Middle frontal gyrus (tissue), 1 donor: ENCODE data around the gene CHCT1.

ENCODE experiments used
- DNase-seq: peaks from one replicate; pipeline ENCODE4 v3.0.0-alpha.2; 2015; ENCODE audit warnings: low spot score; ENCODE audit errors: extremely low spot score

The CHCT1 gene

DNA sequence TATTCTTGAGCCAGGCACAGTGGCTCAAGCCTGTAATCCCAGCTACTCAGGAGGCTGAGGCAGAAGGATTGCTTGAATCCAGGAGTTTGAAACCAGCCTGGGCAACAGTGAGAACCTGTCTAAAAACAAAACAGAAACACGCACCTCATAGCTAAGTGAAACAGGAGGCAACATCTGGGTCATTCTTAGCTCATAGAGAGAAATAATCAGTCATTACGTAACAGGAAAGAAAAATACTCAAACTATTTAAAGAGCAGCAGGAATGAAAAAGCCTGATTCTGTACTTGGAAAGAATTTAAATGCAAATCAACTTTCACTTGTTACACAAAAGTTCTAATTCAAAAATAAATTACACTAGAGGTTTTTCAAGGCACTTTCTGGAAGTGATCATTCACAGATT, 17.2 kb downstream of the CHCT1 start:
- no peak for DNase-seq

DNA sequence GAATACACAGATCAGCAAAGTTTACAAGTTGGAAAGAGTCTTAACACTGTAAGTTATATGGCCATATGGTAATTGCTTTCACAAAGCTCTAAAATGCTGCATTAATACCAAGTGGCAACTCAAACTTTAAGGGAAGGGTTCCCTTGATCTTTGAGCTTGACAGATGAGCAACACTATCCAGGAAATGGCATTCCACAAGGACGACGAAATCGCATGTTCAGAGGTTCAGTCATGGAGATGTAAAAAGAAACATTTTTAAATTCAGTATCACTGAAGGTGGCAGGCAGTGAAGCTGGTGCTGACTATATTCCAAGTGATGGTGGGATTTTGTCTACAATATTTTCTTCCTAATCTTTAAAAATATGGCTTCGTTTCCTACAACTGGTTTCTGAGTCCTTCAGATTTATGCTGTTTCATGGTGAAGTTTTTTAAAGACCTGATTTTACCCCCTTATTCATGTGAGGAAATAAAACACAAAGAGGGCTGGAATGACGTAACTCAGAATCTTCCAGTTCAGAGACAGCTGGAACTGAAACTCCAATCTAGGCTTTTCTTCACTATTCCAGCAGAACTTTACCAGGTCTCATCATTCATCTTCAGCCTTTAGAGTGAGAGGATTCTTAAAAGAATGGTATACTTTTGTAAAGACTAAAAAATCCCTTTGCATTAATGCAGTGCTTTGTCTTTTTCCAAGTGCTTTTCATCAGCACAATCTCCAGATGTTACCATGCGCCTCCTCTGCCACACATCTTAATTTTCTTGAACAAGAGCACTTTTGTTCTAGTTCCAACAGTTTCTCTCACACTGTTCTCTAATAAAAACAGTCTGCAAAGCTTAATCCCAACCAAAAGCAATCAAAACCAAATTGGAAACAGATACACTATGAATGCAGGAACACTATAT, 20.2 kb downstream of the CHCT1 start:
- DNase-seq = no peak

DNA sequence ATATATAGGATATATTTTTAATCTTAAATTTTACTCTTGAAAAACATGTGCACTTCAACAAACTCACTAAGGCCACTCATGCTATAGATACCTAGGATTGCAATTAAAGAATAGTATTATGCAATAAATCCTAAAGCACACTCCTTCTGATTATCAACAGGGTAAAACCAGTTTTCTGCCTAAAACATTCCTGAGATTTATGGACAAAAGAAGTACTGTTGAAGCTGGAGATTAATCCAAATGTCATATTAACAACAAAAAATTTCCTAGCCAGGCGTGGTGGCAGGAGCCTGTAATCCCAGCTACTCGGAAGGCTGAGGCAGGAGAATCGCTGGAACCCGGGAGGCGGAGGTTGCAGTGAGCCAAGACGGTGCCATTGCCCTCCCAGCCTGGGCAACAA, 21.4 kb downstream of the CHCT1 start:
- no peak for DNase-seq

DNA sequence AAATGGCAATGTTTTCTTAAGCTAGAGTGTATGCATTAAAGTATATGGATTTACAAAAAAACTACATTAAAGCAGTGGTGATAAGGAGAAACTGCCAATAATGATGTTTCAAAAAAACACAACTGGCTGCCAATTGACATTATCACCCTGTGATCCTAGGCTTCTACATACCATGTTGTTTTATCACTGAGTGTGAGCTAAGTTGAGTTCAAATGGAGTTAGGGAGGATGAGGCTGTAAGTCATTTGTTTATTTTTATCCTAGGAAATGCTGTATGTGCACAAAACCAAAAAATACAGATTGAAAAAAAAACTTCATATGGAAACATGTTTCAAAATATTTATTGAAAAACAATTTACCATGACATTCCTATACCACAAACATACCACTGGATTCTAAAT, 22.9 kb downstream of the CHCT1 start:
- DNase-seq = no peak

DNA sequence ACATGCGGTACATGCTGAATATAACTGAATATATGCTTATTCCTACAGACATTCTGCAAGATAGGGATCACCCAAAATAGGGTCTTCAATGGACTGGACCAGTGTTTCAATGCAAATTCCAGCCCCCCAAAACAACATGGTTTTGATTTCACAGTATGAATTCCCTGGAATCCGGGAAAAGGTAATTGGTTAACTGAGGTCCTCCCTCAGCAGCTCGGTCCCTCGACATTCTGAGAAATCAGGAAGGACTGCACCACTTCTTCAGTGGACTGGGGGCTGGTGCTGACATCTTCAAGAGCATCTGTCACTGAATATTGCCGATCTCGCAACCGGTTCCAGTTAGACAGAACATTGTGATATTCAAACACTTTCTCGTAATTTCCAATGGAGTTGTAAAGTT, 25.1 kb downstream of the CHCT1 start:
- DNase-seq = no peak

DNA sequence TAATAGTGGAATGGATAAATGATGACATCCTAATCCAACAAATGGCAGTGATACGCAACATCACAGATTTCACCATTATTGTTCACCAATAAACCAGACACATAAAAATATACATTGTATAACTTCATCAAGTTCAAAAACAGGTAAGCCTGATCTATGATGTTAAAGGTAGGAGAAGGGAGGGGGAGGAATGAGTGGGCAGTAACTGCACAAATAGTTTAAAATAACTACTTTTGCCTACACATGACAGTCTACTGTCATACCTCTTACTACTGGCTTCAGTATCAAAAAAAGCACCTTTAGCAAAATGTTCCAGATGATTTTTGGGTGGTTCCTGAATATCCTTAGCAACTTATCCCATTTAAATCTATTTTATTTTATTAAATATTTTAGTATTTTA, 28.8 kb downstream of the CHCT1 start:
- DNase-seq = no peak

DNA sequence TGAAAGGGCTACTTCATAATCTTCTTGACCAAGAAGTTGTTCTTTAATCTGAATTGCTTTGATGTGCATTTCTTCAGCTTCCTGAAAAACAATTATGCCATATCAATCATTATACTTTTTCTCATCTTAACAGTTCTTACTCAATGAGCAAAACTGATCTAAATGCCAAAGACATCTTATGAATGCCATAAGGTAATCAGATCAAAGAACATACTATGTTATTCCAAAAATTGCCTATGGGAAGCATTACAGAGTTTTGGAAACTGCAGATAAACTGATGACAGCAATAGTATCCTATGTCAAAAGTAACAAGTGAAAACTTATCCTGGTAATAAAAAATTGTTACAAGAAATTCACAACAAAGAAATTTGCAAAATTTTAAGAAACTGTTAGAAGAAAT, 29.7 kb downstream of the CHCT1 start:
- no peak for DNase-seq

DNA sequence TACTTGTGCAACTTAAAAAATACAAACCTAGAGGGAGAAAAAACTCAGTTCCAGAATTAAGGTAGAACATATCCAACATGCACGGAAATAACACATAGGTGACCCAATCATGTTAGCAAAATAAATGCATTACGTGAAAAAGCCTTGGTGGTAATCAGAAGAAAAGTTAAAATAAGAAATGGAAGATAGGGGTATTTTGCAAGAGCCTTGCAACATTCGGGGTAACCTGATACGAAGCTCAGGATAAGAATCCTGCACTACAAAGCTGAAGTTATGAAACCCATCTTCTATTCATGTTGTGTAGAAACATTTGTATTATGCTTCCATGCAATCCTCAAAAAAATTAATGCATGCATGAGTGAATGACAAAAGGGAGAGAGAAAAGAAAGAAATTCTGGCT, 33.1 kb downstream of the CHCT1 start:
- no peak for DNase-seq

DNA sequence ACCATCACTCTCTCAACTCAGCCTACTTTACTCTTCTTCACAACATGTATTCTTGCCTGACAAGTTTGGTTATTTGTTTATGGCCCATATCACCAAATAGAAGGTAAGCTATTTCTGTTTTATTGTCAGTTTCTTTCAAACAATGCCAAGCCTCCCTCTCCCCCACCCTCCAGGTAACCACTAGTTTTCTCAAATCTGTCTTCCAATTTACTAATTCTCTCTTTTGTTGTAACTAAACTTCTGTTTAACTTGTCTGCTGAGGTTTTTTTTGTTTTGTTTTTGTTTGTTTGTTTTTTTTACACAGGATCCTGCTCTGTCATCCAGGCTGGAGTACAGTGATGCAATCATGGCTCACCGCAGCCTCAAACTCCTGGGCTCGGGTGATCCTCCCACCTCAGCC, 34.9 kb downstream of the CHCT1 start:
- DNase-seq = no peak

DNA sequence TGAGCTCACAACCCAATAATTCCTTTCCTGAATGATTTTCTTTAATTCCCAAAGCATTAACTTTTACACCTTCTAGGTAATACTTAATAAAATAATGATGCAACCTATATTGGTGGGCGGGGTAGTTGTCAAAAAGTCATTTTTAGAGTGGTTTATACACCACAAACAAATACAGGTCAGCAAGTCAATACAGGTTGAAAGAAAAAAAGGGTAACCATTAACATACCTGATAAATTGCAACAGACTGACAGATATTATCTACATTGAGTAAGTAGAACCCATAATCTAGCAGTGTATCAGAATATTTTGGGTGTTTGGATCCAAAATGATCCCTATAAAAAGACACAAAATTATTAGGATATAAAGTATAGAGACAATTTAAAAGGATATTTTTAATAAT, 39.3 kb downstream of the CHCT1 start:
- DNase-seq = no peak

DNA sequence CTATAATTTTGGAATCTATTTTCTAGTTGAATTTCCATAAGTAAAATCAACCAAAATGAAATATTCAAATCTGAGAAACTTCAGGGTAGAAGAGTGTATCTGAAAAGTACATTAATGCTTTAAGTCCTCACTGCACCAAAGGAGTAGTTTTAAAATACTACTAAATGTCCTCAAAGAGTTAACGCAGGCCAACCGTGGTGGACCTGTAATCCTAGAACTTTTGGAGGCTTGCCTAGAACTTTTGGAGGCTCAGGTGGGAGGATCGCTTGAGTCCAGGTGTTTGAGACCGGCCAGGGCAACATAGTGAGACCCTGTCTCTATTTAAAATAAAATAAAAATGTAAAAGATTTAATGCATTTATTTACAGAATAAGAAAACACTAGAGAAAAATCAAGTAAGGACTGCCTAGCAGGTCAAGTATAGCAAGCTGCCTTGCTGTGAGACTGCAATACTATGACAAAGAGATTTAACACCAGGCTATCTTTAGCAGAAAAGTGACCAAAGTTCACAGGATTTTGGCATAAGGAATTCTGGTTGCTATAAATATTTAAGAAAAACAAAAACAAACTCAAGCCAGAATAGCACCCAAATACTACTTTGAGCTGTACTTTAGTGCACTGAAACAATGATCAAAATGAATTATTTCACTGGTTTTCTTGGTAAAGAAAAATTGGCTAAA, 41.0 kb downstream of the CHCT1 start:
- DNase-seq = no peak

DNA sequence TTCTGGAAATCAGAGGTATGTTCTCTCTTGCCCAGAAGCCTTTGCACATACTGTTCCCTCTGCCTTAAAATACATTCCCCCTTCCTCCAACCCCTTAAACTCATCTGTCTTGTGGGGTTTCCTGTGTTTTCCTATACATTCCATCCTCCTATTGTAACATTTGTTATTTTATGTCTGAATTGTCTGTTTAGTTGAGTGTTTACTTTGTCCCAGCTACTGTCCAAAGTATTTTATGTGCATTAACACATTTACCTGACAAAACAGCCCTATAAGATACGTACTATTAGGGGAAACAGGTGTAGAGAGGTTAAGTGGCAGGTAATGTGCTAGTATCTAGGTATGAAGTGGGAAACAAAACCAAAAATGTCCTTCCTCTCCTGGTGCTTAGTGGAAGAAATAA, 42.1 kb downstream of the CHCT1 start:
- DNase-seq = no peak

DNA sequence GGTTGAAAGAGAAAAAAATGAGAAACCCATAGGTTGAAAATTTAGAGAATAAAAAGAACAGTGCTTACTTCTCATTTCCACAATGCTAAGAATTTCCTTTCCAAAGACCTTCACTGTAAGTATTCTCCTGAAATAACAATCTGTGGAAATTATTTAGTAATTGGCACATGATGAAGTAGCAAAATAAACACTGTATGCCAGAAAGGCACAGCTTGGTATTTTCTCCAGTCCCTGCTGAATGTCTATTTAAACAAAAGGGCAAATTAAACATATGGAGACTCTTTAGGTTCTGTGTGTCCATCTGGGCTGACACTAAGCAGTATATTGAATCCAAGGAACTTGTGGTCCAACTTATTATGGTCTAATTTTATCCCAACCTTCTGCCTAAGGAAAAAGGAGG, 46.1 kb downstream of the CHCT1 start:
- DNase-seq = no peak

DNA sequence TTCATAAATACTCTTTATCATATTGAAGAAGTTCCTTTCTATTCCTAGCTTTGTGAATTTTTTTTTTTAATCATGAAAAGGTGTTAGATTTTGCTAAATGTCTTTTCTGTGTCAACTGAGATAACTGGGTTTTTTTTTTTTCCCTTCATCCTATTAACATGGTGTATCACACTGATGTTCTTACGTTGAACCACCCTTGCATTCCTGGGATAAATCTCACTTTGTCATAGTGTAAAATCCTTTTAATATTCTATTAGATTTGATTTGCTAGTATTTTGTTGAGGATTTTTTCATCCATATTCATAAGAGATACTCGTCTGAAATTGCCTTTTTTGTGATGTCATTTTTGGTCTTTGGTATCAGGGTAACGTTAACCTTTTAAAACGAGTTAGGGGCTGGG, 49.2 kb downstream of the CHCT1 start:
- no peak for DNase-seq

DNA sequence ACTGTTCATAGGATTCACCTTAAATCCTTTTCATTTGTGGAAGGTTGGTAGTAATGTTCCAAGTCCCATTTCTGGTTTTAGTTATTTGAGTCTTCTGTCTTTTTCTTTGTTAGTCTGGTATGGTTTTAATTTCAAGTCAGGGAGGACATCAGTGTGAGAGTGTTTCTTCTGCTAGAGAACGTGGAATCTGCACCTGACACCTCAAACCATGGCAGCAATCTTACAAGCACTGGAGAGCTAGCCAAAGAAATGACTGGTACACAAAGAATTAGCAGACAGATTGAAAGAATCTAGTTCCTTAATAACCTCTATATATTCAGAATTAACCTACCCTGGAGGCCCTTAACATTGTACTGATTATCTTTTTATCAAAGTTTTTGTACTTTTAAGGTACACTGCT, 50.2 kb downstream of the CHCT1 start:
- no peak for DNase-seq

DNA sequence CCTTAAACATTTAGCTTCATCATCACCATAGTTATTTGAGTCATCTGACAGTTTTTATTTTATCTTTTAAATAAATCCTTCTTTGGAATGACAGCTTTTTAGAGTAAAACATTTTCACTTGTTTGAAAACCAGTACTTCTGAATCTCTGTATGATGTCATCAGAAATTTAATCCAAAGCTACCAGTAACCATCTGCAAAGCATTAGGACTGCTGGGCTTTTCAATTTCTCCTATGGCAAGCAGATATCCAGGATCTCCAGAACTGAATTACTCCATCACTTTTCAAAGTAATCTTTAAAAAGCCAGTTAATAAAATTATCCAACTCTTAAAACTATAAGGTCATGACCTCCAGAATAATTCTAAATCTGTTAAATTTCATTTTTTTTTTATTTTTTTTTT, 51.5 kb downstream of the CHCT1 start:
- no peak for DNase-seq
